Tibial nerve (tissue), 3 donors: ENCODE measurements around the gene AIFM3.

Source experiments
- EP300 ChIP-seq, 2 donors: sonication (generic); formaldehyde crosslinking; IDR thresholded peaks; one replicate each; pipeline ENCODE4 v1.6.1; 2017; ENCODE audit warnings: antibody characterized with exemption in 2 of 2, mild to moderate bottlenecking in 1 of 2
- POLR2A ChIP-seq, 2 donors: fragments of 450-650 bp; IDR thresholded peaks; one replicate each; pipeline ENCODE4 v1.6.1; 2017; ENCODE audit warnings: antibody characterized with exemption in 2 of 2, mild to moderate bottlenecking in 2 of 2, moderate library complexity in 2 of 2

GRCh38 chr22:20957683-20958431 lies 9.2 kb upstream of the AIFM3 start:
- TF ChIP-seq POLR2A (IDR thresholded peaks at IDR 0.05) (no peak), EP300 (IDR thresholded peaks at IDR 0.05) (no peak)
